ENCODE measurements around the gene PCSK6.

DNA sequence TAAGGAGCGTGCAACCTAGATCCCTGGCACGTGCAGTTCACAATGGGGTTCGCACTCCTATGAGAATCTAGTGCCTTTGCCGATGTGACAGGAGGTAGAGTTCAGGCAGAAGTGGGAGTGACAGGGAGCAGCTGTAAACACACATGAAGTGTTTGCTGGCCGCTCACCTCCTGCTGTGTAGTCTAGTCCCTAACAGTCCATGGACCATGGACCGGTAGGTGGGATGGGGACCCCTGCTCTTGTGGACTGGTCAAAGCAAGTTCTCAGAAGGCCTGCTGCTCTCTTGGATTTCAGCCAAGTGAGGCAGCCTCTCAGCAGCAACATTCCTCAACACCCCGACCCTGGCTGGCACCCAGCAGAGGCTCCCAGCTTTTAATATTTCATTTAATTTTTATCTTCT lies 136.3 kb downstream of the PCSK6 start:
- TF ChIP-seq, protein P1, sequence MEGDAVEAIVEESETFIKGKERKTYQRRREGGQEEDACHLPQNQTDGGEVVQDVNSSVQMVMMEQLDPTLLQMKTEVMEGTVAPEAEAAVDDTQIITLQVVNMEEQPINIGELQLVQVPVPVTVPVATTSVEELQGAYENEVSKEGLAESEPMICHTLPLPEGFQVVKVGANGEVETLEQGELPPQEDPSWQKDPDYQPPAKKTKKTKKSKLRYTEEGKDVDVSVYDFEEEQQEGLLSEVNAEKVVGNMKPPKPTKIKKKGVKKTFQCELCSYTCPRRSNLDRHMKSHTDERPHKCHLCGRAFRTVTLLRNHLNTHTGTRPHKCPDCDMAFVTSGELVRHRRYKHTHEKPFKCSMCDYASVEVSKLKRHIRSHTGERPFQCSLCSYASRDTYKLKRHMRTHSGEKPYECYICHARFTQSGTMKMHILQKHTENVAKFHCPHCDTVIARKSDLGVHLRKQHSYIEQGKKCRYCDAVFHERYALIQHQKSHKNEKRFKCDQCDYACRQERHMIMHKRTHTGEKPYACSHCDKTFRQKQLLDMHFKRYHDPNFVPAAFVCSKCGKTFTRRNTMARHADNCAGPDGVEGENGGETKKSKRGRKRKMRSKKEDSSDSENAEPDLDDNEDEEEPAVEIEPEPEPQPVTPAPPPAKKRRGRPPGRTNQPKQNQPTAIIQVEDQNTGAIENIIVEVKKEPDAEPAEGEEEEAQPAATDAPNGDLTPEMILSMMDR (IDR thresholded peaks at IDR 0.05; ENCODE audit: borderline replicate concordance, extremely low read depth, low read length, poor library complexity, severe bottlenecking) = no peak
- no peak for TF ChIP-seq EZH2 (IDR thresholded peaks at IDR 0.05; ENCODE audit: borderline replicate concordance, low read depth, low read length, severe bottlenecking)
